H9 (cell line): ENCODE measurements around the gene FAM98C. TPM values are rescaled to one million over a fixed set of nuclear protein-coding genes. Genes with fewer than 3 reads are reported as not detected.

Source experiments
- DNase-seq: peaks from one replicate; pipeline ENCODE4 v3.0.0-alpha.2; 2017
- H2AFZ ChIP-seq: one replicate; pipeline ENCODE4 v1.6.1; 2013; ENCODE audit warnings: mild to moderate bottlenecking, low read length, control low read depth, moderate library complexity
- H2AK5ac ChIP-seq: 2 replicates; pipeline ENCODE4 v1.6.1; 2013; ENCODE audit warnings: low read length, control low read depth, mixed read lengths; ENCODE audit not compliant: insufficient read length
- H2BK120ac ChIP-seq: one replicate; pipeline ENCODE4 v1.6.1; 2013; ENCODE audit warnings: low read depth, mild to moderate bottlenecking, low read length, control low read depth, inconsistent platforms; ENCODE audit not compliant: poor library complexity, severe bottlenecking
- H2BK12ac ChIP-seq: 2 replicates; pipeline ENCODE4 v1.6.1; 2013; ENCODE audit warnings: low read length, control low read depth, mixed read lengths, low read depth; ENCODE audit not compliant: insufficient read length
- H2BK15ac ChIP-seq: 2 replicates; pipeline ENCODE4 v1.6.1; 2013; ENCODE audit warnings: low read depth, low read length, control low read depth
- H2BK20ac ChIP-seq: one replicate; pipeline ENCODE4 v1.6.1; 2013; ENCODE audit warnings: low read depth, mild to moderate bottlenecking, low read length, control low read depth, inconsistent platforms; ENCODE audit not compliant: poor library complexity, severe bottlenecking
- H2BK5ac ChIP-seq: 2 replicates; pipeline ENCODE4 v1.6.1; 2013; ENCODE audit warnings: low read length, control low read depth, mixed read lengths; ENCODE audit not compliant: insufficient read length
- H3K14ac ChIP-seq: 2 replicates; pipeline ENCODE4 v1.6.1; 2013; ENCODE audit warnings: low read length, control low read depth; ENCODE audit not compliant: insufficient read depth
- H3K18ac ChIP-seq: 2 replicates; pipeline ENCODE4 v1.6.1; 2013; ENCODE audit warnings: low read depth, mild to moderate bottlenecking, mixed read lengths, low read length, control low read depth; ENCODE audit not compliant: insufficient read length
- H3K23ac ChIP-seq: 2 replicates; pipeline ENCODE4 v1.6.1; 2013; ENCODE audit warnings: low read length, control low read depth, mixed read lengths, low read depth; ENCODE audit not compliant: insufficient read length
- H3K23me2 ChIP-seq: 2 replicates; pipeline ENCODE4 v1.6.1; 2013; ENCODE audit warnings: low read depth, mild to moderate bottlenecking, mixed read lengths, low read length, control low read depth; ENCODE audit not compliant: insufficient read length, poor library complexity, severe bottlenecking
- H3K27ac ChIP-seq: 2 replicates; pipeline ENCODE4 v1.5.1; 2013; ENCODE audit warnings: low read length, control low read depth, mixed read lengths, low read depth; ENCODE audit not compliant: insufficient read length
- H3K27me3 ChIP-seq: 2 replicates; pipeline ENCODE4 v1.6.1; 2013; ENCODE audit warnings: low read length, control low read depth, inconsistent platforms; ENCODE audit not compliant: insufficient read depth
- H3K4ac ChIP-seq: 2 replicates; pipeline ENCODE4 v1.6.1; 2013; ENCODE audit warnings: low read depth, mild to moderate bottlenecking, control low read depth, inconsistent platforms, low read length, moderate library complexity
- H3K4me1 ChIP-seq: 2 replicates; pipeline ENCODE4 v1.6.1; 2013; ENCODE audit warnings: low read length, control low read depth, inconsistent platforms; ENCODE audit not compliant: insufficient read depth
- H3K4me2 ChIP-seq: 2 replicates; pipeline ENCODE4 v1.6.1; 2013; ENCODE audit warnings: low read length, control low read depth, mixed read lengths; ENCODE audit not compliant: insufficient read length, insufficient read depth
- H3K56ac ChIP-seq: 2 replicates; pipeline ENCODE4 v1.6.1; 2013; ENCODE audit warnings: low read depth, mild to moderate bottlenecking, mixed read lengths, low read length, control low read depth; ENCODE audit not compliant: insufficient read length
- H3K79me1 ChIP-seq: 2 replicates; pipeline ENCODE4 v1.6.1; 2013; ENCODE audit warnings: low read depth, mild to moderate bottlenecking, moderate library complexity, low read length, control low read depth, inconsistent platforms; ENCODE audit not compliant: insufficient read depth, poor library complexity, severe bottlenecking
- H3K79me2 ChIP-seq: 2 replicates; pipeline ENCODE4 v1.6.1; 2013; ENCODE audit warnings: low read length, control low read depth, inconsistent platforms; ENCODE audit not compliant: insufficient read depth
- H3K9ac ChIP-seq: 2 replicates; pipeline ENCODE4 v1.6.1; 2013; ENCODE audit warnings: low read length, control low read depth, mixed read lengths; ENCODE audit not compliant: insufficient read length; ENCODE audit errors: extremely low read depth
- H3K9me3 ChIP-seq: one replicate; pipeline ENCODE4 v1.6.1; 2013; ENCODE audit warnings: low read depth, low read length, inconsistent platforms; ENCODE audit not compliant: control insufficient read depth
- H3T11ph ChIP-seq: one replicate; pipeline ENCODE4 v1.6.1; 2013; ENCODE audit warnings: mild to moderate bottlenecking, low read length, control low read depth, inconsistent platforms
- H4K20me1 ChIP-seq: one replicate; pipeline ENCODE4 v1.6.1; 2013; ENCODE audit not compliant: control insufficient read depth, insufficient read length, insufficient read depth
- H4K5ac ChIP-seq: 2 replicates; pipeline ENCODE4 v1.6.1; 2013; ENCODE audit warnings: low read depth, mild to moderate bottlenecking, mixed read lengths, low read length, control low read depth; ENCODE audit not compliant: insufficient read length
- H4K8ac ChIP-seq: replicated peaks from 2 replicates; pipeline ENCODE4 v1.6.1; 2013; ENCODE audit warnings: low read length, control low read depth, mixed read lengths, low read depth; ENCODE audit not compliant: insufficient read length
- H4K91ac ChIP-seq: 2 replicates; pipeline ENCODE4 v1.6.1; 2013; ENCODE audit warnings: low read depth, mild to moderate bottlenecking, moderate library complexity, mixed read lengths, low read length, control low read depth; ENCODE audit not compliant: insufficient read length
- H3K27ac Mint-ChIP-seq, 3 experiments: 2 replicates in 2 of 3; 3 replicates in 1 of 3; pipeline ENCODE4 v1.8.0; 2020 to 2021; ENCODE audit warnings: mixed read lengths in 3 of 3, mild to moderate bottlenecking in 1 of 3, moderate library complexity in 1 of 3
- H3K27me3 Mint-ChIP-seq: 2 replicates; pipeline ENCODE4 v1.8.0; 2021; ENCODE audit warnings: low read depth, mild to moderate bottlenecking, moderate library complexity, mixed read lengths
- H3K36me3 Mint-ChIP-seq, 3 experiments: 2 replicates in 2 of 3; 3 replicates in 1 of 3; pipeline ENCODE4 v1.8.0; 2020 to 2021; ENCODE audit warnings: low read depth in 3 of 3, mixed read lengths in 3 of 3; ENCODE audit not compliant: insufficient read depth in 1 of 3
- H3K4me1 Mint-ChIP-seq, 2 experiments: 2 replicates each; pipeline ENCODE4 v1.8.0; 2020; ENCODE audit warnings: mixed read lengths in 2 of 2
- H3K4me3 Mint-ChIP-seq, 2 experiments: 2 replicates in 1 of 2; 3 replicates in 1 of 2; pipeline ENCODE4 v1.8.0; 2020 to 2021; ENCODE audit warnings: mild to moderate bottlenecking in 2 of 2, mixed read lengths in 2 of 2, moderate library complexity in 1 of 2
- H3K9me3 Mint-ChIP-seq, 2 experiments: 2 replicates in 1 of 2; 3 replicates in 1 of 2; pipeline ENCODE4 v1.8.0; 2020; ENCODE audit warnings: mild to moderate bottlenecking in 2 of 2, mixed read lengths in 2 of 2, moderate library complexity in 1 of 2
- WGBS: extraction: QIAGEN DNeasy Blood & Tissue Kit; methylation state at CpG from one replicate; pipeline ENCODE4 v1.1.7; 2013; ENCODE audit warnings: missing lambda C conversion rate, low lambda C conversion rate, mixed read lengths; ENCODE audit not compliant: insufficient read length; ENCODE audit errors: extremely low coverage; 5-methylcytosine and 5-hydroxymethylcytosine counted together
- total RNA-seq: library from RNA; stranded (reverse); gene quantifications from 2 replicates; pipeline ENCODE4 v1.2.1, GENCODE V29; 2021
- TF ChIP-seq, protein P1 (sequence below): fragments of 200-600 bp; sonication (generic); conservative IDR thresholded peaks from 3 replicates; pipeline ENCODE4 v1.8.0; 2021; ENCODE audit warnings: antibody characterized with exemption, mild to moderate bottlenecking

Gene FAM98C
- total RNA-seq, 1 experiment from 2014 or later: 16.4 TPM

DNA sequence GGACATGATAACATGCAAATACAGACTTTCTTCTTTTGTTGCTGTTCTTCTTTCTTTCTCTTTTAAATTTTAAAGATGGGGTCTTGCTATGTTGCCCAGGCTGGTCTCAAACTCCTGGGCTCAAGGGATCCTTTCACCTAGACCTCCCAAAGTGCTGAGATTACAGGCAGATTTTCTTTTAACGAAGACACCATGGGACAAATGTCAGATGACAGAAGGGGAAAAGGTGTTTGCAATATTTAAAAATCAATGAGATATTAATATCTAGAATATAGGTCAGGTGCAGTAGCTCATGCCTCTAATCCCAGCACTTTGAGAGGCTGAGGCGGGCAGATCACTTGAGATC, 26.9 kb downstream of the FAM98C start:
- no peak for DNase-seq
- Histone ChIP-seq H3K18ac (no peak overlapping the region), H3K56ac (no peak overlapping the region), H3K79me1 (no peaks in the 10 kb centered on the region), H4K8ac (no peak overlapping the region), H2AFZ (no peak overlapping the region), H4K5ac (no peak overlapping the region), H4K20me1 (no peaks in the 10 kb centered on the region), H2BK20ac (no peak overlapping the region), H2AK5ac (no peak overlapping the region), H3K9ac (no peak overlapping the region), H2BK120ac (no peak overlapping the region), H3K9me3 (no peaks in the 10 kb centered on the region), H3K79me2 (no peaks in the 10 kb centered on the region), H3K23me2 (peaks cover 8% of the 10 kb centered on the region), H3K14ac (no peak overlapping the region), H3K4ac (no peak overlapping the region), H3K4me1 (no peaks in the 10 kb centered on the region; the same call in 1 of the 2 replicates), H4K91ac (no peak overlapping the region), H3K27ac (no peak overlapping the region), H3K27me3 (no peaks in the 10 kb centered on the region), H2BK12ac (no peak overlapping the region), H2BK5ac (no peak overlapping the region), H3K23ac (no peak overlapping the region), H3T11ph (no peak overlapping the region), H2BK15ac (no peak overlapping the region), H3K4me2 (no peak overlapping the region)
- WGBS: no CpG with 5 or more reads among the region's 2 CpGs
- Mint-ChIP-seq H3K36me3 (no peaks in the 10 kb centered on the region), H3K27ac (peak overlapping the region in 1 of 3 experiments; percentile 89; a peak in 1 of 7 replicates), H3K4me3 (no peak overlapping the region), H3K9me3 (no peaks in the 10 kb centered on the region), H3K27me3 (no peaks in the 10 kb centered on the region), H3K4me1 (peaks cover 17 to 30% of the 10 kb centered on the region in 2 experiments)
- TF ChIP-seq, protein P1, sequence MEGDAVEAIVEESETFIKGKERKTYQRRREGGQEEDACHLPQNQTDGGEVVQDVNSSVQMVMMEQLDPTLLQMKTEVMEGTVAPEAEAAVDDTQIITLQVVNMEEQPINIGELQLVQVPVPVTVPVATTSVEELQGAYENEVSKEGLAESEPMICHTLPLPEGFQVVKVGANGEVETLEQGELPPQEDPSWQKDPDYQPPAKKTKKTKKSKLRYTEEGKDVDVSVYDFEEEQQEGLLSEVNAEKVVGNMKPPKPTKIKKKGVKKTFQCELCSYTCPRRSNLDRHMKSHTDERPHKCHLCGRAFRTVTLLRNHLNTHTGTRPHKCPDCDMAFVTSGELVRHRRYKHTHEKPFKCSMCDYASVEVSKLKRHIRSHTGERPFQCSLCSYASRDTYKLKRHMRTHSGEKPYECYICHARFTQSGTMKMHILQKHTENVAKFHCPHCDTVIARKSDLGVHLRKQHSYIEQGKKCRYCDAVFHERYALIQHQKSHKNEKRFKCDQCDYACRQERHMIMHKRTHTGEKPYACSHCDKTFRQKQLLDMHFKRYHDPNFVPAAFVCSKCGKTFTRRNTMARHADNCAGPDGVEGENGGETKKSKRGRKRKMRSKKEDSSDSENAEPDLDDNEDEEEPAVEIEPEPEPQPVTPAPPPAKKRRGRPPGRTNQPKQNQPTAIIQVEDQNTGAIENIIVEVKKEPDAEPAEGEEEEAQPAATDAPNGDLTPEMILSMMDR: no peak
